Activated naive CD4-positive, alpha-beta T cell treated with anti-CD3 and anti-CD28 coated beads, Interleukin-2, amount 50 U/mL, for 16 hours (primary cell): ENCODE data around the gene STAT4.

Experiments used
- DNase-seq: peaks from one replicate; pipeline ENCODE4 v3.0.0-alpha.2; 2020

STAT4 gene

GRCh38 chr2:191150600-191151330, at the start of gene STAT4:
Gene STAT4 (minus strand): TSS chr2:191150994. CDS start chr2:191148203, 2,791 bp downstream.
- DNase-seq: peak; percentile 76

DNA sequence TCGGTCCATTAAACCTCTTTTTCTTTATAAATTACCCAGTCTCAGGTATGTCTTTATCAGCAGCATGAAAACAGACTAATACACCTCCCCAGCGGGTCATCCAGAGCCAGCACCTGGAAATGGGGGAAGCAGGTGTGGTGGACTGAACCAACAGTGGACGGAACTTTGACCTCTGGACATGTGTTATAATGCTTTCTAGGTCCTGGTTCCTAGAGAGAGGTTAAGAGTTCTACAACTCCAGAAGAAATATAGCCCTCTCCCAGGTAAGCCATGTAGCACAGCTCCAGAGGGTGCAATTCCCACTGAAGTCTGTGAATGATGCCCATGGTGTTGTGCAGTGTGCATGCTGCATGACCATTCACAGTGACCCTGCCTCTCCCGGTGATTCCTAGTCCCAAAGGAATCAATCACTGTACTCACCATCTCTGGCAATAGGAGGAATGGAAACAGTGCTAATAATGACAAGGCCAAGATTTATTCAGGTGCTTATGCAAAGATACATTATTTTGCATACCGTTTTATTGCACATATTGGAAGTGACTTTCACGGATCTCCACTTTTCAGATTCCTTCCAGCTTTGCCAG, 49.2 kb upstream of the STAT4 start:
- no peak for DNase-seq

DNA sequence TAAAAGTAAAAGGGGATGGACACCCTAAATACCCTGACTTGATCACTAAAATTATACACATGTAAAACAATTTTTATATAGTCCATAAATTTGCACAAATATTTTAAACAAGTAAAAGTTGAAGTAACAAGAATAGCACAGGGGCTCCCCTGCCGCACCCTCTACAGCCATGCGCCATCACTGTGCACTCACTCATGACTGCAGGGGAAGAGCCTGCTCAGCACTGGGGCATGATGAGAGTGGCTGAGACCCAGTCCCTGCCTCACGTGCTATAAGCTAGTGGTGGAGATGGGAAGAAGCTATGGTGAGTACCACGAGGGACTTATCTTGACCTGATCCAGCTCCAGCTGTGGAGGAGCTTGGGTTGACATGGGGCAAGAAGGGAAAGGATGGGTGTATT, 47.5 kb upstream of the STAT4 start:
- no peak for DNase-seq

DNA sequence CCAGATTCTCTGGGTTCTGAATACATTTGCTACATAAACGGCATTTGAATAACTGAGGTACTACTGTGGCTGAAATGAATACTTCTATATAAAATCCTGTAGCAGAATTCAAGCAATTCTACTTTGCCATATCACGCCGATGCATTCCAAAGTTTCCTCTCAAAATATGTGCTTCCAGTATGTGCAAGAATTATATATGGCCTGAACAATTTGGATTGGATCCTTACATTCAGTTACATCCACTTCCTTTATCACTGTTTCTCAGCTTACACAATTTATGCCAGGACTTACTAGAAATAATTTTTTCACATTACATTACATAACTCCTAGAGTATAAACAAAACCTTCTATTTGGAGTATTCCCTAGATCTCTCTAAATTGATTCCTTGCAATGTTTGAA, 46.3 kb upstream of the STAT4 start:
- DNase-seq: no peak

- no peak for DNase-seq
These were observed 44.2 kb upstream of the STAT4 start for GRCh38 chr2:191195021-191195420.

- no peak for DNase-seq
These were observed 40.2 kb upstream of the STAT4 start for GRCh38 chr2:191190861-191191552.

GRCh38 chr2:191190435-191190834, 39.6 kb upstream of the STAT4 start:
- DNase-seq: no peak

GRCh38 chr2:191189112-191189635, 38.4 kb upstream of the STAT4 start:
- DNase-seq: no peak

GRCh38 chr2:191188550-191189093, 37.8 kb upstream of the STAT4 start:
- no peak for DNase-seq

DNA sequence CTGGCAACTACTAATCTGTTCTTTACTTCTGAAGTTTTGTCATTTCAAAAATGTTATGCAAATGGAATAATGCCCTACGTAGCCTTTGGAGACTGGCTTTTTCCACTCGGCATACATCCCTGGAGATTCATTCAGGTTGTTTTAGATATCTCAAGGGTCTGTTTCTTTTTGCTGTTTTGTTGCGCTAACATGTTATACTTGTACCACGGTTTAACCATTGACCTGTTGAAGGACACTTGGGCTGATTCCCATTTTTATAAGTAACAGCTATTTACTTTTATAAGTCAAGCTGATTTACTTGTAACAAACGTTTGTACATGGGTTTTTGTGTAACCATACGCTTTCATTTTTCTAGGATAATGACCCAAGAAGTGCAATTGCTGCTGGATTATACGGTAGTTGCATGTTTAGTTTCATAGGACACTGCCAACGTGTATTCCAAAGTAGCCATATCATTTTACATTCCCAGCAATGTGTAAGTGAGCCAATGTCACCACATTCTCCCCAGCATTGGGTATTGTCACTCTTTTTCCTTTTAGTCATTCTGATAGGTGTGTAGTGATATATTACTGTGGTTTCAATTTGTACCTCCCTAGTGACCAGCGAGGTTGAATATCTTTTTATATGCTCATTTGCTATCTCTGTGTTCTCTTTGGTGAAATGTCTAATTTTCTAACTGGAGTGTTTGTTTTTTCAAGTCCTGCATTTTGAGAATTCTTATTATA, 36.5 kb upstream of the STAT4 start:
- DNase-seq: no peak

DNA sequence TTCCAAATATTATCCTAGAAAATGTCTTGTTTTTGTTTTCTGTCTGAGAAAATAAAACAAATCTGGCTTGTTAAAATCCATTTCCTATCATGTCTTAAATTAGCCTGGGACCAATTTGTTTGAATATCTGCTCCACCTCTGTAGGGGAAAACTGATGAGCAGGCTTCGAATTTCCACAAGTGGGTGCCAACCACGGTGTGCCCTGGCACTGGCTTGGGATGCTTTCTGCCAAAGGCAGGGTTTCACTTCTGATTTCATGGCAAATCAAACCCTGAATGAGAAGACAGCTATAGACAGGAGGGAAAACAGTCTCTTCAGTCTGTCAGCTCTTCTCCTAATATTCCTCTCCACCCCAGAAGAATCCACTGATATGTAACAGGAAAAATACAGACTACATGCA, 33.7 kb upstream of the STAT4 start:
- DNase-seq: no peak

- DNase-seq: no peak
These were observed 32.7 kb upstream of the STAT4 start for GRCh38 chr2:191183516-191183915.

DNA sequence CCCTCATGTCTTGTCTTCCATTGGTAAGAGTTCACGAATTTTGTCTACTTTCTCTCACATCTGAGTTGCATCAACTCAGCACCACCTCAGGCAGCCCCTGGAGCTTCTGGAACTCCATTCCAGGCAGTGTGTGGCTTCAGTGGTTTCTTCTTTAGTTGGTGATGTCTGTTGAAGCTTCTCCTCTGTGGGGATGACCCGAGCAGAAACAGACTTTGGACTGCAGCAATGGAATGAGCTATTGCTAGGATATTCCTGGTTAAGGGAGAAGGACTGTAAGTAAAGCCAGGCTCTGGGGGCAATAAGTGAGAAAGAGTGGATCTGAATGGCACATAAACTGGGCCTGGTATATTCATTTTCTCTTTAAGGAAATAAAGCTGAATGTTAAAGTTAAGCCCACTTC, 32.3 kb upstream of the STAT4 start:
- no peak for DNase-seq

DNA sequence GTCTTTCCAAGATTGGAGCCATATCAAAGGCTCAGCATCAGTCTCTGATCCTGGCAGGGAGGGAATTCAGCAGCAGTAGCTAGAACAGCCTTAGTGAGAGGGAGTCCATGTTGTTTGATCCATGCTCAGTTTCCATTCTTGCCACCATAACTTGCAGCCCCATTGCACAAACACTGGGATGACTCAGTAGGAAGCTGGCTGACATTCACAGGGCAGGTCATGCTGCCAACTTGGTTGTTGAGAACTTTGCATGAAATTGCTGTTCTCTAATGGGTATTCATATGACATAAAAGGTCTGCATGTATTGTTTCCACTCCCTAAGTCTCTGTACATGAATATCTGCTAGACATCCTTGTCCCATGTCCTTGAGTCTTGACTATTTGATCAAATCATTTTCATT, 29.9 kb upstream of the STAT4 start:
- DNase-seq: no peak

DNA sequence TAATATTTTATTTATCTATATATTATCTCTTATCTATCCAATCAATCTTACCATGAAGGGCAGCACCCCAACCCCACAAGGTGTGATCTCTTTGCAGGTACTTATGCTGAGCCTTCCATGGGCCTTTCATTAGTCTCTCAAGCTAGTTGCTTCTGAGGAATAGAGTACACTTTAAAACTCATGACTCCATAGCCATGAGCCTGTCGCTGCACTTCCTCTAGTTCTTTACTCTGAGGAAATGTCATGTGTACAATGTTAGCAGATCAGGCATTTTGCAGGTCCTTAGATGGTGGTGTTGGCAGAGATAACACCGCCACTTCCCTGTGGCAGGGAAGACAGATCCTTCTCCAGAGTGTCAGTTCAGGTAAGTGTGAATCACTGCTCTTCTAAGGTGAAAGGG, 29.5 kb upstream of the STAT4 start:
- no peak for DNase-seq

DNA sequence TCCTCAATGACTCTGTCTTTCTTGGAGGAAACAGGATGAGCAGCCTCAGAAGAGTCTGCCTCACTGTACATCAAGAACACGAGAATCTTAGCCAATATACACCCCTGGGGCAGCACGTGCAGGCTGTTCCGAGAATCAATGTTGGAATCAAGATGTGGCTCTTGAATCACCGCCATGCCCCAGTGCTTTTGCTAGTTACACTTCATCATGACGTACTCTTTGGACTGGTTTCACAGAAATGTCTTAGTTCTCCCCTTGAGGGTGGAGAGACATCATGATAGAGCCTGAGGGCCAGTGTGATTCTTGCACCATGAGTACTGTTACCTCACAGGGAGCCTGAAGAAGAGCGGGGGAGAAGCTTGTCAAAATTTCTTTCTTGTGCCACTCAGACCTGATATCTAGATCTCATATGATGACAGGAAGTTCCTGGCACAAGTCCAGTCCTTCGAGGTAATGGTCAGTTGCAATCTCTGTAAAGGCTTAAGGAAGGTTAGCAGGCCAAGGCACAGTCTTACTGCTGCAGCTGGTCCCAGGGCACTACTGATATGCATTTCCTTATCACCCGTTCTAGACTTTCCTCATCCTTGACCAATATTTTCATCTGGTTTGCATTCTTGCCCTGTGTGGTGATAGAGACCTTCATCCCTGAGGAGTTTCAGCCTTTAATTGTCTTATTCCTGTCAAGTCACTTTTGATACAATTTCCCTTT, 28.2 kb upstream of the STAT4 start:
- DNase-seq: no peak

- DNase-seq: no peak
These were observed 27.2 kb upstream of the STAT4 start for GRCh38 chr2:191177751-191178736.

DNA sequence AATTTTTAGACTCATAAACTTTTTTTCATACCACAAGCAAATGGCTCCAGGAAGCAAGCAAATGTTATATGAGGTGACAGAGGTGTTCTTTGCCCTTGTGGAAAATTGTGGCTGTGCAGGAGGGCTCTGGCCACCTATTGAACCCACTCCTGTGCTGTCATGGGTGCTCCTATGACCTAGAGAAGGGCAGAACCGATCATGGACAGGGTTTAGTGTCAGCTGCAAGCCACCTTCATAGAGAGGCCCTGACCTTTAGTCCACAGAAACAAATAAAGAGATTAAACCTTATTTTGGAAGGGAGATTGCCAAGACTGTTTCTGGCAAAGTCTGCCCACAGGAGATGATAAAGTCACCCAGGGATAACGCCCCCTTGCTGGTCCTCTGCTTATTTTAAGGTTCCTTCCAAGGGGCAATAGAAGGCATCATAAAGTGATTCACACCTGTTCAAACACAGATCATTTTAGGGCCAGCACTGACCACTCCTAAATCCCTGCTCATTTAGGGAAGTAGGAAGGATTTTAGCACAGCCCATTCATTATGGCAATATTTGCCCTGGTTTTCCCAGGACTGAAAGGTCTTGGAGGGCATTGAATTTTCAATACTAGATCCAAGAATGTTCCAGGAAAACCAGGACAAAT, 26.1 kb upstream of the STAT4 start:
- DNase-seq: no peak

GRCh38 chr2:191176305-191176704, 25.5 kb upstream of the STAT4 start:
- DNase-seq: no peak

- DNase-seq: no peak
These were observed 23.6 kb upstream of the STAT4 start for GRCh38 chr2:191174442-191174841.

- no peak for DNase-seq
These were observed 22.4 kb upstream of the STAT4 start for GRCh38 chr2:191173206-191173605.
